ENCODE data around the gene GLIS1. TPM values are rescaled to one million over a fixed set of nuclear protein-coding genes. Genes with fewer than 3 reads are reported as not detected.

The GLIS1 gene
- total RNA-seq, 1 donor from 2014 or later, result 1.4 TPM

GRCh38 chr1:53736290-53736689 is 2.7 kb downstream of the GLIS1 start:
- no peak for DNase-seq (ENCODE audit: low spot score)

- no peak for DNase-seq (ENCODE audit: low spot score)
These were observed 3.3 kb downstream of the GLIS1 start for GRCh38 chr1:53735681-53736080.

GRCh38 chr1:53735261-53735660 is 3.7 kb downstream of the GLIS1 start:
- DNase-seq (ENCODE audit: low spot score), result no peak

- DNase-seq (ENCODE audit: low spot score), result no peak
These were observed 4.2 kb downstream of the GLIS1 start for GRCh38 chr1:53734650-53735211.

GRCh38 chr1:53733975-53734649 is 4.9 kb downstream of the GLIS1 start:
- DNase-seq (ENCODE audit: low spot score), result no peak

- no peak for DNase-seq (ENCODE audit: low spot score)
These were observed 5.5 kb downstream of the GLIS1 start for GRCh38 chr1:53733447-53733931.

GRCh38 chr1:53732912-53733317 is 6.0 kb downstream of the GLIS1 start:
- DNase-seq (ENCODE audit: low spot score), result no peak

GRCh38 chr1:53732409-53732808 is 6.6 kb downstream of the GLIS1 start:
- no peak for DNase-seq (ENCODE audit: low spot score)

GRCh38 chr1:53731779-53732305 is 7.1 kb downstream of the GLIS1 start:
- no peak for DNase-seq (ENCODE audit: low spot score)

- no peak for DNase-seq (ENCODE audit: low spot score)
These were observed 7.8 kb downstream of the GLIS1 start for GRCh38 chr1:53731043-53731600.

GRCh38 chr1:53730224-53730865 is 8.6 kb downstream of the GLIS1 start:
- DNase-seq (ENCODE audit: low spot score), result peak; percentile 38

- DNase-seq (ENCODE audit: low spot score), result peak; percentile 70
These were observed 9.3 kb downstream of the GLIS1 start for GRCh38 chr1:53729456-53730223.

- no peak for DNase-seq (ENCODE audit: low spot score)
These were observed 10.1 kb downstream of the GLIS1 start for GRCh38 chr1:53728702-53729455.

GRCh38 chr1:53728196-53728595 is 10.8 kb downstream of the GLIS1 start:
- DNase-seq (ENCODE audit: low spot score), result no peak

GRCh38 chr1:53727461-53728092 is 11.4 kb downstream of the GLIS1 start:
- no peak for DNase-seq (ENCODE audit: low spot score)

GRCh38 chr1:53726009-53726600 is 12.9 kb downstream of the GLIS1 start:
- no peak for DNase-seq (ENCODE audit: low spot score)

- DNase-seq (ENCODE audit: low spot score), result no peak
These were observed 13.7 kb downstream of the GLIS1 start for GRCh38 chr1:53725238-53725689.

- DNase-seq (ENCODE audit: low spot score), result no peak
These were observed 16.9 kb downstream of the GLIS1 start for GRCh38 chr1:53722025-53722424.

- no peak for DNase-seq (ENCODE audit: low spot score)
These were observed 17.9 kb downstream of the GLIS1 start for GRCh38 chr1:53721088-53721487.

GRCh38 chr1:53719469-53719868 is 19.5 kb downstream of the GLIS1 start:
- no peak for DNase-seq (ENCODE audit: low spot score)

Measured in umbilical cord (tissue), 2 donors.